NCI-H1092 (cell line): ENCODE results near the gene PON2.
"Not testable (repeated sequence)": the region's sequence is repeated elsewhere in the genome, so short reads cannot be mapped to it uniquely, and the experiment has no call there.

ENCODE experiments used
- DNase-seq: peaks from one replicate; lab custom pipeline; 2025; lab: John Stamatoyannopoulos, UW

PON2 gene

DNA sequence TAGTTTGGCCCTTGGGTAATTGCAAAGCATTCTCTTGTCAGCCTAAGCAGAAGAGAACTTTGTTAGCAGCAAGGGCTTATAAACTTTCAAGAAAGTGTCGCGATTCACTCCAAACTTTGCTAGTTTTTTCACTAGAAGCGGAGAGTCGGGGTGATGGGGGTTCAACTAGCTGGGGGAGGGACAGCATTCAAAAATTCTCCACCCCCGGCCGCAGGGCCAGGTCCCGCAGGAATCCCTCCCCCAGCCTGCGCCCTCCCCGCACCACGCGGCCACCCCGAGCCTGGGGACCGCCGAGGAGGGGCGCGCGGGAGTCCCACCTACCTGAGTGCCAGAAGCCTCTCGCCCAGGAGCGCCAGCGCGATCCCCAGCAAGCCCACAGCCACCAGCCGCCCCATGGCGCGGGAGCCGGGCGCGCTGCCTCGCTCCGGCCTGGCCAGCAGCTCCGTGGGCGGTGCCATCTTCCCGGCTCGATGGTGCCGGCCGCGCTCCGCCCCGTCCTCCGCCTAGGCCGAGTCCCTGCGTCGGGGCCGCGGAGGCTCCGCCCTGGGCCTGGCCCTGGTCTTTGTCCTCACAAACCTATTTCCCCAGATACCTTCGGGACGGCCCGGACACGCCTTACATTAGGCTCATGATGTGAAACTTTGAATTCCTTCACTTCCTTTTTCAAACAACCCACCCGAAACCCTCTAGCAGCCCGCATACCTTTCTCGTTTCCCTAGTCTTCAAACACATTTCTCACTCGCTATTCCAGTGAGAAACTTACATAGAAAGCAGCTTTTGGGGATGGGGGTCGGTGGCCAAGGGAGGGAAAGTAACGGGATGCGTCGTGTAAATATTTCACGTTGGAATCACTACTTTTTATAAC lies at the start of gene PON2:
TSS of gene PON2 (minus strand) at position 472 of the 865 bp plus-strand sequence. CDS start at position 395, 77 bp downstream.
- peak; percentile 64 for DNase-seq

DNA sequence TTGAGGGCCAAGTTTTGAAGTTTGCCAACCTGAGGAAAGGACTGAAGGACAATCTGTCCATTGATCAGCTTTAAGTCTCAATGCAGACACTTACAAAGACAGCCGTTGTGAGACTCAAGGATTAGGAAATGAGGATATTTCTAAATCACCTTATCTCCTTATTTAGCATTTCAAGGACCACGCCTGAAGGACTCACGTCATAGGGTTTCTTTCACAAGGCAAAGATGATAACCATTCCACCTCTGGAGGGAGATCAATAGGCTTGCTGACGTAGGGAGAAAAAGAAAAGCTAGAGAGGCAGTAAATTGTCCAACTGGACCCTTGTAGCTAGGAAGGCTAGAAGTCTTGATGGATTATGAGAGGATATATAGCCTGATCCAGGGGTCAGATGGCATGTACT lies 47.6 kb upstream of the PON2 start:
- DNase-seq, result no peak

DNA sequence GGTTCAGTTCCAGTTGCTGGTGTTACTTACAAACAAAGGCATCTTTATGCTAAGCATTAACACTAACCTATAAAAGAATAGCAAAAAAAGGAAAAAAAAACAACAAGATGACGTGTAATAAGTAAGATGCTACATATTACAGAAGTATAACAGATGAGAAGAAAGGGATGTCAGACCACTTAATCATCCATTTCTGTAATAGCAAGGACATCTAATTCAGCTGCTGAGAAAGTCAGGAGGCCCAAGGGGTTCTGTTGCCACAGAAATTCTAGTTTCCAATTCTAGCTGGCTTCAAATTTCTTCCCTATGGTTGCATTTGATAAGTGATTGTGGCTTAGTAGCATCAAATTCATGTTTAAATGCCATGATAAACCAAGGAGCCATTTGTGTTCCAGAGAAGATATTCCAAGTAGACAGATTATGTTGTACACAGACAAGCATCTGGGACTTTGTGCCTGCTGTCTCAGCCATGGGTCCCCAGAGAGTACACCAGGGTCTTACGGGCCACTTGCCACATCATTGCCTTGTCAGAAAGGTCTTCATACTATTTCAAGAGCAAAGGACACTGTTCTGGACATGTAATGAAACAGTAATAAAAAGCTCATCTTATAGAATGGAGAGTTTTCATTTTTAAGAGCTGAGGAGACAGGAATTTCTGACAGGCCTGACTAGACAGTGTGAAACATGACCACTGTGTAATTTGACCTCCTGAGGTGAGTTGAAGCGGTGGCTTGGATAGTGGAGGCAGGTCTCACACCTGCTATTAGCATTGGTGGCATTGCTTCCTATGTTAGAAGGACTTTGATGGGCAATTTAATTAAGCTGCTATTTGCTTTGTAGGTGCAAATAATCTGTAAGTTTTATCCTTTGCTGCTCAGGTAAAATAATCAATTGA lies 46.7 kb upstream of the PON2 start:
- DNase-seq, result no peak

DNA sequence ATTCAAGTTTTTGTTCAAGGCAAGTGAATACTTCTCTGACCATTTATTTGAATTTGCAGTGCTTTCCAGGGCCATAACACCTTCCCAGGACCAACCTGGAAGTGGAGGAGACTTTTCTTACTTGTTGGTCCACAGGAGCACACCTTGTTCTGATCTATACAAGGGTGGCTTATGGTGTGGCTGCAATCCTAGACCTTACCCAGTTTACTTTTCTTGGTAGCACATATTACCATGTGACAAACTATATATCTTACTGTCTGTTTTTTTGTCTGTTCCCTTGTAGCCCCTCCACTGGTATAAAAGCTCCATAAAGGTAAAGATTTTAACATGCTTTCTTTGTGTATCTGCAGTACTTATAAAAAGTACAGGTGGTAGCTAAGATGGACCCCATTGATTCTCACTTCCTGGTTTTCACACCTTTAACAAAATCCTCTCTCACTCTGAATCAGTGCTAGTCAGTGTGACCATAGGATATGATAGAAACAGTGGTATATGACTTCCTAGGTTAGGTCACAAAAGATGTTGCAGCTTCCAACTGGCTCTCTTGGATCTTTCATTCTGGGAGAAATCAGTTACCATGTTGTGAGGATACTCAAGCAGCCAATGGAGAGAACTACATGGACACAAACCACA lies 45.3 kb upstream of the PON2 start:
- DNase-seq, result no peak

DNA sequence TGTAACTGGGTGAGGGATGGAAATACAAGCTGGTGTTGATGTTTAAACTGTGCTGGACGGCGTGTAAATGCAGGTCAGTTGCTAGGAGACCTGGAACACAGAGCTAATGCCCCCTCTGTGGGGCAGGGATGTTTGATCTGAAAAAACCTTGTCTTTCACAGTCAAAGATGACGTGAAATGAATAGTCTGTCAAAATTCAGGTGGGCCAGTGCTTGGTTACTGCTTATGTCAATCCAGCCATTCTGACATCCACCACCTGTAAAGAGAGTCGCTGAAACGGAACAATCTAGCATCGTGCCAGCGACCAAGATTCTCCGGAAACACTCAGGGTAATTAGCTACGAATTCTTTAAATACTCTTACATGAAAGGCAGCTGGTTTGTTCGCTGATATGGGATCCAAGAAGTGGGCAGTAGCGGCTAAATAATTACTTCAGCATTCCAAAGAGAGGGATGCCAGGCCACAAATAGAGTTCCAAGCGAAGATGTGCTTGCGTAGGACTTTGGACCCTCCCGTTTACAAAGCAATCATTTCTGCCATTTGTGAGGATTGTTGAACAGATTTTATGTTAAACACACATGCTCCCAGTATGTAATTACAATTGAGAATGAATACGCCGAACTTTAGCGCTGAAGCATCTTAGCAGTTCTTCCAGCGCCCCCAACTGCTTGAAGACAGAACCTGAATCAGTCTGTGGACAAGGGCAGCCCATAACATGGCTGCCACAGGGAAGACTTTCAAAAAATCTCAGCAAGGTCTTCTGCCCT lies 43.6 kb upstream of the PON2 start:
- peak; percentile 28 for DNase-seq

DNA sequence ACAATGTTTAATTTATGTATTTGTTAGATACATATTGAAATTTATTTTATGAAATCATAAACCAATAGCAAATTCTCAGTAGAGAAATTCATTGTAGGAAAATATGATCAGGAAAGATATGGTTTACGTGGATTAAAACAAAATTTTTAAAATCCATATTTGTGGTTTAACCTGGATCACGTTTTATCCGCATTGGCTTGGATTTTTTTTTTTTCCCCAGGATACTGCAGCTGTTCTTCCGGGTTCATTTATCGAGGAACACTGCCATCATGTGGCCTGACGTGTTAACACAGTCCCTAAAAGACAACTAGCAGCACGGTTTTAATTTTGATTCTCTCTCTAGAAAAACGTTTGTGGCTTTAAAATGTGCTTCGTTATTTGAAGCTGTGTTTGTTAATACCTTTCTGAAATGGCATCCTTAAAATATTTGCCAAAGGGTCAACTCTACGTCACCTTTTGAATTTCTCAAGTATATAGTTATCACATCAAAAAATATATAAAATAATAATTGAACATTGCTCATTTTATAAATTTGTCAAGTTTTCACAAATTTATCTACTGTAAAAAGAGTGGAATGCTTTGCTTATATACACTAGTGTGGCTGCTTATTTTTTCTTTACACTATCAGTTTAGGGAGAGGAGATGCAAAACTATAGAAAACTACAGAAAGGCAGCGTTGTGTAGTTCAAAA lies 42.2 kb upstream of the PON2 start:
- peak; percentile 85 for DNase-seq

DNA sequence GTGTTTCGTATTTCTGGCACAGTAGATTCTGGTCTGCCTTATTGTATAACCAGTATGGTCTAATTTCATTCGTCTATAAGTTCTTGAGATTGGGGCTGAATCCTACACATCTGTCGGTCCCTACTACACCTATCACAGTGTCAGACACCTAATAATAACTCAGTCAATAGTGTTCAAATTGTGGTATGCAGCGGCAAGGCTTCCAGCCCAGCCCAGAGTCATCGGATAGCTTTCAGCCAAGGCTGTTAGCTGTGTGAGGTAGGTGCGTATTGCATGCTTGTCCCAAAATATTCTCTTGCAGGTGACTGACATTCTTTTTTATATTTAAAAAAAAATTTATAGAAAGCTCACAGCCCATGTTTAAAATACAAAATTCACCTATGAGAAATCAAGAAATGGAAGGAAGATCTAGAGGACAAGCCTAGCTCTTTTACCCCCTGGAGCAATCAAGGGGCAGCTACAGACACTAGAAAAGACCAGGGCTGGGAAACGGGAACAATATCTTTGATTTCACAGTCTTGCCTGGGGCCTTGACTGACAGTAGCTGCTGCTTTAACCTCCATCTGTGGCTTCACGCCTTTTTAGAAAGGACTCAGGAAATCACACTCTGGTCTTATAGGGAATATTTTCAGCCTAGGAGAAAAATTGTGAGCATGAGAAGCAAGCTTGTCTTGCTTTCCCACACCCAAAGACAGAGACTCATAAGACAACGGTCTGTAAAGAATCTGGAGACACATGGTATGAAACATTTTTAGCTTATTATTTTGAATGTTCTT lies 41.4 kb upstream of the PON2 start:
- DNase-seq, result peak; percentile 57

DNA sequence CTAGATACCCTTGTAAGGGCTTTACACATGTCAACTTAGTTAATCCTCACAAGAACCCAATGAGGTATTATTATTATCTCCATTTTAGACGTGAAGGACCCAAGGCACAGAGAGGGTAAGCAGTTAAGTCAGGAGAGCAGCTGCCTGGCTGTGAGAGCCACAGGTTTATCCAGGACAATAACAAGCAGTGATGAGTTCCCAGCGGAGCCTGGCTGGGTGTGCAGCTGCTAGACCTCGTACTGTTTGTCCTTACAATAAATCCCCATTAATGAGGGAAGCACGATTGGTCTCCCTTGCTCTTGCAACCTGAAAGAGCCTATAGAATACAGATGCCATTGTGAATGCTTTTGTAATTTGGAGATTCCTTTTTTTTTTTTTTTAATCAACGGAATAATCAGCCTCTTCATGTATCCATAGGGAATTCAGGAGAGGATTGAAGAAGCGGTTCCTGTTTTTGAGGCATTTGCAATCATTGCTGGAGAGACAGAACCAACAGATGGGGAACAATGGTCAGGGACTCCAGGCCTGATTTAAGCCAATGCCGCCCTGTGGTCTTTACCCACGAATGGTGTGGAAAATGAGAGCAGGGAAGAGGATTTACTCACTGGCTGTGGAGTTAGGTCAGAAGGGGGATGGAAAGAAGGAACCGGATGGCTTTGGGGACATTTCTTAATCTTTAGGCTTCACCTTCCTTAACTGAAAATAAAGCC lies 38.6 kb upstream of the PON2 start:
- DNase-seq, result peak; percentile 97

DNA sequence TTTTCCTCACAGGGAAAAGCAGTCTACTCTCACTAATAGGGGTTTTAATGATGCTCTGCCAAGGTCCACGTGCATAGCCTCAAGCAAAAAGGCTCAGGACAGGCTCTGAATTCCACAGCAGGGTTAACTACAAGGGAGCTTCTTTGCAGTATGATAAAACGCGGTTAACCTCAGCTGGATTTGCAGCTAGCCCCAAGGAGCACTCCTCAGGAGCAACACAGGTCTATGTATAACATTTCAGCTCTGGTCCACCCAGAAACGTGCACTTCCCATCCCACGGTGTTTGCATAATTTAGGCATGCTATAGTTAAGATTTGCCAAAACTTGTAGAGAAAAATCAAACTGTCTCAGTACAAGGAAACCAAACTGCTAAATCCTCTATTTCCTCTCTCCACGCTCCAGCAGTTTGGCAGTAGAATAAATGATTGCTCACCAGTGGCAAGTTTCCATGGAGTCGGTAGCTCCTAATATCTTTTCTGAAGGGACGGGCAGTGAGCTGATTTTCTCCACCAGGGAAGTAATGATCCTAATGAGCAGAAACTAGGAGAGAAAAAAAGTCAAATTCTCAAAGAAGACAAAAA lies 37.8 kb upstream of the PON2 start:
- DNase-seq, result peak; percentile 63

DNA sequence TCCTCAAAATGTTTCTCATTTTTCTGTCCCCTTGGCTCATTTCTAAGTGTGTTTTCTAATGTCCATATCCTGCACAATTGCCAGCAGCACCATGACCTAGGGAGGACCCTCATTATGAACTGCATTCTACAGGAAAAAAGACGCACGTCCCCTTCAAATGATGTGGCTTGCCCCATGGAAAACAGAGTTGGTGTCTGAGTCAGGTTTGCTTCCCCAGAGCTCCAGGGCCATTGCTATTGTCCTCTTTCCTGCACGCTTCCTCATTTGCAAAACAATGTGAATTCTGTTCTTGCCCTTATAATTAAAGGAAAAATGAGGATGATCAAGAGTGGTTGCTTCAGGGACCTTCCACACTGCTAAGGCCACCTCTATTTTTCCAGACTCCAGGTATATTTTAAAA lies 36.2 kb upstream of the PON2 start:
- DNase-seq, result peak; percentile 18

DNA sequence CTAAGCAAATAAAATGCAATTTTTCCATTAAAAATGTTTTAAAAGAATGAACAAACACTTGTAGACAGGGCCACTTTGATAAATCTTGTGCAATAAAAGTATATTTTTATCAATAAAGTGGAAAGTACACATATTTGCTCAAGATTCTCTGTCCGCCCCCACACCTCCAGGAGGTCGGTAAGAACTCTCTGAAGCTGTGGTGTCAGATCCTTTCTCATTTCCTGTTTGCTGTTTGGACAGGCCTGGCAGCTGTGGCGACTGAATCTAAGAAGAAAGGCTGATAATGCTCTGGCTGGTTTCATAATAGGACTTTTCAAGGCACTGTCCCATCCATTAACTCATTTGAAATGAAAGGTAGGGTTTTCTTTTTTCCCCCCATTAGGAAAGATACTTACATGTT lies 35.6 kb upstream of the PON2 start:
- DNase-seq, result peak; percentile 87

DNA sequence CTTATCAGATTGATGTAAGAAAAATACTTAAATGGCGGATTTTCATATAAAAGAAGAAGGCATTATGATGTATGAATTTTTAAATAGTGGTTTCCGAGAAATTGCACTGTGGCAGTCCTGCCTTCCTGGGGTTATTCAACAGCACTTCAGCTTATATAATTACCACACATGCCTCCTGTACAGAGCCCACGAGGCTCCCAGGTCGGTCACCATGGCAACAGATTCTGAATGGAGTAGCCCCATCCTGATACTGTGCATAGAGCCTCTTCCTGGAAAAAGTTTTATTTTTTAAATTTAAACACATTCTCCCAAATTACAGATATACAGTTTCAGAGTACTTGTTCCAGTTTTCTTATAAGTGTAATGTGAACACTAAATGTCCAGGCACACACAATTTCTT lies 35.0 kb upstream of the PON2 start:
- DNase-seq, result peak; percentile 99

DNA sequence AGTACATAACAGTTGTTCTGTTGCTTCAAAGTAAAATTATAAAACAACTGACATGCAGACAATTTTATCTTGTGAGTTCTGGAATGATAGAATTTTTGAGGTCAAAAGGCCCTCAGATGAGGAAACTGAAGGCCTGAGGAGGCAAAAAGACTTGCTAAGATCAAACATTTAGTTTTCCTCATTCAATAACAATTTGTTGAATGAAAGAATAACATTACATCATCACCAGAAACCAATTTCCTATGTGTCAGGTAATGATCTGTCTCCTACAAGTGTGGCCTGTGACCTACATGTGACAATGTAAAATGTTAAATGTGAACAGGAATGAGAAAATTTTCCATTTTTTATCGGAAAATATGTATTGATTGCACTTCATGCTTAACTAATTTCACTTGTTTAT lies 34.4 kb upstream of the PON2 start:
- no peak for DNase-seq

DNA sequence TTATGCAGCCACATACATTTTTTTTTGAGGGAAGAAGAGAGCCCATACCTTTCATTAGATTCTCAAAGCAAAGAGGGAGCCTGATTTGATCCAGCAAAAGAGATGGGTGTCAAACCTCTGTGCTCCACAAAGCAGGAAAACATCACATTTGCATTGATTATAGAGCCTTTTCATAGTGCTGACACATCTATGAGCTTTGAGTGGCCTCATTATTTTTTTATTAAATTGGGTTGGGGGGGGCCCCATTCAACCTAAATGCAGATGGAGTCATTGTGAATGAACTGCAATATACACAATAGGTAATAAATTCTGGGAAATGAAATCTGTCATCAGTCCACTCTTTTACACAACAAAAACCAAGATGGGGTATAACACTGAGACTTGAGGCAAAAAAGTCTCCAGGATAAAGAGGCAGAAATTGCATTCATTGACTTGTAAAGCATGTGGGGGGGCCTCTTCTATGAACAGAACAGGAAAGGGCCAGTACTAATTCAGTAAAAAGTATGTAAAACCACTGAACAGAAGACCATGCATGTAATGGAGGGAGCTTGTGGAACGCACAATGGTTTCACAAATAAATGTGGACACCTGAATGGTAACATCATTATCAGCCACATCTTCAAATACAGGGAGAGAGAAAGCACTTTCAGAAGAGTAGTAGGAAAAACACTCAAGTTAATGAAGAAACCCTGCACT lies 33.2 kb upstream of the PON2 start:
- DNase-seq, result no peak

DNA sequence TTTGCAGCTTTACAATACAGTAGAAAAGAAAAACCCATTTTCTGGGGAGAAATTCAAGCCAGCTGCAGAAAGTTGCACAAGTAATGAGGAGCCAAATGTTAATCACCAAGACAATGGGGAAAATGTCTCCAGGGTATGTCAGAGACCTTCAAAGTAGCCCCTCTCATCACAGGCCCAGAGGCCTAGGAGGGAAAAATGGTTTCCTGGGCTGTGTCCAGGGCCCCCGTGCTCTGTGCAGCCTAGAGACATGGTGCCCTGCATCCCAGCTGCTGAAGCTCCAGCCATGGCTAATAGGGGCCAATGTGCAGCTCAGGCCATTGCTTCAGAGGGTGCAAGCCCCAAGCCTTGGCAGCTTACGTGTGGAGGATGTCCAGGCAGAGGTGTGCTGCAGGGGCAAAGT lies 25.8 kb upstream of the PON2 start:
- DNase-seq, result not testable (repeated sequence)

DNA sequence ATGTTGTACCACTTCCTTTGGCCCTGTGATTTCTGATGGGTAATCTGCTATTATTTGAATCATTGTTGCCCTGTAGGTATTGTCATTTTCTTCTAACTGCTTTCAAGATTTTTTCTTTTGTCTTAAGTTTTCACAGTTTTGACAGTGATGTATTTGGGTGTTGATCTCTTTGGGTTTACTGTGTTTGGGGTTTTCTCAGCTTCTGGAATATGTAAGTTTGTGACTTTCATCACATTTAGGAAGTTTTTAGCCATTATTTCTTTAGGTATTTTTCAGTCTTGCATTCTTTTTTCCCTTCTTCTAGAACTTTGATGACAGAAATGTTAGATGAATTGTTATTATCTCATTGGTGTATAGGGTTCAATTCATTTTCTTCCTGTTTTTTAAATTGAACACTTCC lies 23.1 kb upstream of the PON2 start:
- DNase-seq, result no peak

DNA sequence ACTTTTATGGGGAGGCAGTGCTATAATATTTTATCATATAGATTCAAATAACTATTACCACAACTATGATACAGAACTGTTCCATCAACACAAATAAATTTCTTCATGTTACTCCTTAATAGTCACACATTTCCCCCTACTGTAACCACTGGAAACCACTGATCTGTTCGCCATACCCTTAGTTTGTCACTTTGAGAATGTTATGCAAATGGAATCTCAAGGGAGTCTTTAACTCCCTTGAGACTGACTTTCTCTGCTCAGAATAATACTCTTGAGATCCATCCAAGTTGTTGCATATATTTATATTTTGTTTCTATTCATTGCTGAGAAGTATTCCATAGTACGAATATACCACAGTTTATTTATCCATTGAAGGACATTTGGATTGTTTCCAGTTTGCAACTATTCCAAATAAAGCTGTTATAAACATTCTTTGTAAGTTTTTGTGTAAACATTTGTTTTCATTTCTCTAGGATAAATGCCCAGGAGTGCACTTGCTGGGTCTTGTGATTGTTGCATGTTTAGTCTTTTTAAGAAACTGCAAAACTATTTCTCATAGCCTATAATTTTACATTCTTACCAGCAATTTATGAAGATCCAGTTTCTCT lies 19.7 kb upstream of the PON2 start:
- DNase-seq, result no peak

DNA sequence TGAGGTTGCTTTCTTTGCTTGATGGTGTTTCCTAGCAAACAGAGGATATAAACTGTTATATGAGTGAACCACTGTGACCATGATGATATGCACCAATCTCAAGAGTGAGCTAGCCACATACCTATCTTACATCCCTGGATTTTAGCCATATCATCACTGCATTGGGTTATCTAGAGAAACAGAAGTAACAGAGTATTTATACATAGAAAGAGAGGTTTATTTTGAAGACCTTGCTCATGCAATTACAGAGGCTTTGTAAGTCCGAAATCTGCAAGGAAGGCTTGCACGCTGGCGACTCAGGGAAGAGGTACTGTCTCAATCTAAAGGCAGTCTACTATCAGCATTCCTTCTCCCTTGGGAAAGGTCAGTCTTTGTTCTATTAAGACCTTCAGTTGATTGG lies 11.8 kb upstream of the PON2 start:
- DNase-seq, result no peak
